HG02885 (cell line): Measurements from ENCODE around the gene CBFB.

Source experiments
- ATAC-seq: cut with Tn5 transposase; IDR thresholded peaks from one replicate; pipeline ENCODE4 v1.9.1; 2021; ENCODE audit warnings: mild to moderate bottlenecking; ENCODE audit not compliant: unreplicated experiment, poor library complexity

Gene CBFB

GRCh38 chr16:67087803-67088202 lies 58.9 kb downstream of the CBFB start:
- ATAC-seq, result no peak

GRCh38 chr16:67088551-67088950 lies 59.6 kb downstream of the CBFB start:
- no peak for ATAC-seq

- no peak for ATAC-seq
These were observed 60.2 kb downstream of the CBFB start for GRCh38 chr16:67089101-67089500.

GRCh38 chr16:67091906-67092566 lies 63.1 kb downstream of the CBFB start:
- no peak for ATAC-seq

DNA sequence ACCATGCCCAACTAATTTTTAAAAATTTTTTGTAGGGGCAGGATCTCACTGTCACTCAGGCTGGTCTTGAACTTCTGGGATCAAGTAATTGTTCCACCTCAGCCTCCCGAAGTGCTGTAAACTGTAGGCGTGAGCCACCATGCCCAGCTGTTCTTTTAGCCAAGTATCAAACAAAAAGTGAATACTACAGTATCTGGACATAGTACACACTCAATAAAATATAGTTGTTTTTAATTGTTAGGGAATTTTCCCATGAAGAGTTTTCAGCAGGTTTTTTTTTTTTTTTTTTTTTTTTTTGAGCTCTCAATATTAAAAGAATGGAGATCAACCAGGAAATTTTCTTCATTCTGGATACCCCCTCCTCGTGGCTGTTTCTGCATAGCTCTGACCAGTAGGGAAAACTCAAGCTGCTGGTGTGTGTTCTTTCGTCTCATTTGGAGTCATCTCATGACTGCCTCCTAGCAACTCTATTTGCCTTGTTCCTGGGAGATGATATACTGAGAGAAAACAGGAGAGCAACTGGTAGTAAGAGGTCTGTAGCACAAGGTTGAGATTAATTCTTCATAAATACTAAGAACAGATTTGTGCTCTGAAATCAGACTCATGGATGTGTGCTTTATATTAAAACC lies 64.3 kb downstream of the CBFB start:
- ATAC-seq, result no peak

- ATAC-seq, result no peak
These were observed 69.7 kb downstream of the CBFB start for GRCh38 chr16:67098599-67098998.

GRCh38 chr16:67100569-67101310 lies 71.8 kb downstream of the CBFB start:
- no peak for ATAC-seq

DNA sequence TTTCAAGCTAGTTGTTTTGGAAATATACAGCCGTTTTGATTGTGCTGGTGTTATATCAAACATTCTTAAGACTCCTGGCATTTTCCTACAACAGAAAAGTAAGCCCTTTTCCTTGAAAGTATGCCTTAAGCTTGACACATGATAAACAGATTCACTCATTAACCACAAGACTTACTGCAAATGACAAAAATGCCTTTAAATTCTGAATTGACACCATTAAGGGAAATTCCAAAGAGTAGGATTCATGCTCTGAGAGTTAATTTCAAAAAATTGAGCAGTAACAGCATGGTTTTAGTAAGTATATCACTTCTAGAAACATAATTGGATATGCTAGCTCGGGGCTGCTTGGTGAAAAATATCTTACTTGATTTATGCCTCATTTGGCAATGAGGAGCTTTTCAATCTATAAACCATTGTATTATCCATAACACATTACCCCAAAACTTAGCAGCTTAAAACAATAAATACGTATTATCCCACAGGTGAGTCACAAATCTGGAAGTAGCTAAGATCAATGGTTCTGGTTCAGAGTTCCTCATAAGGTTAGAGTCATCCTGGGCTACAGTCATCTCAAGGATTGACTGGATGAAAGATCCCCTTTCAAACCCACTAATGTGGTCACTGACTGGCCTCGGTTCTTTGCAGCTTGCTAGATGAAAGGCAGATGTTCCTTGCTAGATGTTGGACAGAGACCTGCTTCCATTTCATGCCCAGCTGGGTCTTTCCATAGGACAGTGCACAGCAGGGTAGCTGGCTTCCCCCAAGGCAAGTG lies 72.5 kb downstream of the CBFB start:
- ATAC-seq, result no peak

GRCh38 chr16:67104061-67104460 lies 75.1 kb downstream of the CBFB start:
- ATAC-seq, result no peak

DNA sequence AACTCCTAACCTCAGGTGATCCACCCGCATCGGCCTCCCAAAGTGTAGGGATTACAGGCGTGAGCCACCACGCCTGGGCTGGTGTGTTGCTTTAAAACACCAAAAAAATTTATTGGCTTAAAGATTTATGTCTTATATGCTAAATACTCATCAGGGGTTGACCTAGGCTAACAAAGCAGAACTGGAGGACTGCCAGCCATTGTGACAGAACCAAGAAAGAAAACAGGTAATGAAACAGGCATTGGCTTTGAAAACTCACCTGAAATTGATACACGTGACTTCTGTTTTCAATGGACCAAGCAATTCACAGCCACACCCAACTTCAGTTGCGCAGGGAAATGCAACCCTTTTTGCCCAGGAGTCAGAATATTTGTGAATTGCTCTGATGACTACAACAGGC lies 75.9 kb downstream of the CBFB start:
- ATAC-seq, result no peak

DNA sequence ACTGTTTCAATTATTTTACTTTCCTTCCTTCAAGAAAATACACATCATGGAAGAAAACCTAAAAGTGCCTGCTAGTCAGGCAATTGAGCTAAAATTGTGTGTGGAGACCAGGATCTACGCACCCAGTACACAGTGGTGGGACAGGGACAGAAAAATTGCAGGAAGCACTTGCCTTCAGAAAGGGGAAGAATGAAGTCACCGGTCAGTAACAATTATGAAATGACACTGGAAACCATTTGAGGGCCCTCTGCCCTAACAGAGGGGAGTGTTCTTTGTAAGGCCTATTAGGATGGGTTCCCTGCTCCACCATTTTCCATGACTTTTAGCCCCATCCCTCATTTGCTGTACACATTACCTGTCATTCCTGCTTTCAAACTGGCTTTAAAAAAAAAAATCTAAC lies 76.3 kb downstream of the CBFB start:
- ATAC-seq, result no peak

GRCh38 chr16:67105881-67106280 lies 76.9 kb downstream of the CBFB start:
- ATAC-seq, result no peak

DNA sequence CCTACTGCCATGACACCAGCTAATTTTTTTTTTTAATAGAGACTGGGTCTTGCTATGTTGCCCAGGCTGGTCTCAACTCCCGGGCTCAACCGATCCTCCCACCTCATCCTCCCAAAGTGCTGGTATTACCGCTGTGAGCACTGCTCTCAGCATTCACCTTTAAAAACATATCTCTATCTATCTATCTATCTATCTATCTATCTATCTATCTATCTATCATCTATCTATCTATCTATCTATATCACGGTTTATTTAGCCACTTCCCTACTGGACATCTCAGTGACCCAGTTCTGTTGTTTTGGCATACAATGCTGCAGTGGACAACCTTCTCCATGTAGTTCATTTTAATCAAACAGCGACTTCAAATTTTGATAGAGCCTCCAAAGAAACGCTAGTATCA lies 79.5 kb downstream of the CBFB start:
- ATAC-seq, result no peak

- ATAC-seq, result no peak
These were observed 80.0 kb downstream of the CBFB start for GRCh38 chr16:67108931-67109406.

DNA sequence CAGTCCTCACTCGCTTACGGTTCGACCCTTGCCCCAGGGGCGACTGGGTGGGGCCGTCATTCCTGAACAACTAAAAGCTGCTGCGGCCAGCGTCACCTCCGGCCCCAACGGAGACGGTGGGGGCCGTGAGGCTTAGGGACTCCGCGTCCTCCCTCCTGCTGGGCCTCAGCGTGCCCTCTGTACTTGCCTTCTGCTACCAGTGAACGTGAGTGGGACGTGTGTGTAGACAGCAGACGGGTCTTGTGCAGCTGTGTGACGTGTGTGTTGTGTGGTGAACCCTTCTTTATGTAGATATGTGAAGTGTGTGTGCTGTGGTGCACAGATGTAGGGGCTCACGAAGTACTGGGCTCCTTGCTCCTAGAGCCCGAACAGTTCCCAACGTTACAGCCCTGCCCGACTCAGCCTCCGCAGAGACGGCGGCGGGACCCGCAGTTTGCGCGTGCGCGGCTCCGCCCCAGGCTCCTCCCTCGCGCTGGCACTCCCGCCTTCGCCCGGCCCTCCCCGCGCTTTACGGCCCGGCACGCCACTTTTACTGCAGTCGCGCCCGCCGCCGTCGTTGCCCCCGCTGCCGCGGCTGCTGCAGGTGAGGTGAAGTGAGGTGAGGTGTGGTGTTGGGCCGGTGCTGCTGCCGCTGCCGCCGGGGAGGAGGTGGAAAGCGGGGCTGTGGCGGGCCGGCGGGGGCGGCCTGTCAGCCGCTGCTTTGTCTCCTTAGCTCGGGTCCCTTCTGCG lies 80.6 kb downstream of the CBFB start, which contains the start of gene PHAF1:
TSS of gene PHAF1 (plus strand) at position 535 of the 729 bp plus-strand sequence. CDS start 235 bp downstream, outside the sequence.
- peak; percentile 90 for ATAC-seq

DNA sequence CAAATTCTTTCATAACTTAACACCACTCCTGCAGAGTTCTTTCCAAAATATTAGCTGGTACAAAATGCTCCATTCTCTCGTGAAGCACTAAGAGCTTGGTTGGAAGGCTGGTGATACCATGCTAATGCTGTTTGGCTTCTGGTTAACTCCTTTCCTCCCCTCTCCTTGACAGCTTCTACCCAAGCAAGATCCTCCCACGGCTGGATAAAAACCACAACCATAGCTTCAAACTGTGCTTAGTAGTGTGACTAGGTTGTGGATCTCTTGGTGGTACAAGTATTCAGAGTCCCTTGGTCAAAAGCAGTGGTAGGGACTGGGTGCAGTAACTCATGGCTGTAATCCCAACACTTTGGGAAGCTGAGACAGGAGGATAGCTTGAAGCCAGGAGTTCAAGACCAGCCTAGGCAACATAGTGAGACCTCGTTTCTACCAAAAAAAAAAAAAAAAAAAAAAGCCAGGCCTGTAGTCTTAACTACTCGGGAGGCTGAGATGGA lies 83.0 kb downstream of the CBFB start:
- ATAC-seq, result no peak

DNA sequence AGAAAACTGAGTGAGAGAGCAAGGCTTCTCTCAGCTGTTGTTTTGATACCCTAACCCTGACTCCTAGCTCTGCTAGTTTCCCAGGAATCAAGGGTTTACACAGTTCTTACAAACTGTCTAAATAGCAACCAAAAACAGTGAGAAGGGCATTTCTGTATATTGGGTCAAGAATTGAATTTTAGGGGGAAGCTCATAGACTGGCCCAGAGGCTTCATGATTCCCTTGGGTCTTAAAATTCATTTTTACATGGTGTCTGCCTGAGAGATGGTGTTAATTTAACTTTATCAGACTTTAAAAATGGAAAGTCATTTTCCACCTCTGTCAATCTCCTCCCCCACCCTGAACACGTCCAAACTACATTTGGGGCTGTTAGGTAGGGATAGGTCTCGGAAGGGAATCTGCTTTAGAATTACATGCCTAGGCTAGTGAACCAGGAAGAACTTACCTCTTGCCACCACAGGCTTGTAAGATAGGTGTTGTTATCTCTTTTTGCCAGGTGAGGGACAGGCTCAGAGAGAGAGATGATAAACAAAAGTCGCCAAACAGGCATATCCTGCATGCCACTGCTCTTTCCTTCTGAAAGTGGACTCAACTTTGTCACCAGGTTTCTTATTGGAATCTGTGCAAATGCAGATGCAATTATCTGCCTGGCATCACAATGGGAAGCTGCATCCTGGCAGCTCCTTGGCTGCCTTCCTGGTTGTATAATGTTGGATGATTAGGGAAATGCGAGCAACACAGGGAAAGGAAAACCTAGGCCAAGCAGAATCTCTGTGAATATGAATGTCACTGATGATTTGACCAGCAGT lies 83.8 kb downstream of the CBFB start:
- no peak for ATAC-seq

DNA sequence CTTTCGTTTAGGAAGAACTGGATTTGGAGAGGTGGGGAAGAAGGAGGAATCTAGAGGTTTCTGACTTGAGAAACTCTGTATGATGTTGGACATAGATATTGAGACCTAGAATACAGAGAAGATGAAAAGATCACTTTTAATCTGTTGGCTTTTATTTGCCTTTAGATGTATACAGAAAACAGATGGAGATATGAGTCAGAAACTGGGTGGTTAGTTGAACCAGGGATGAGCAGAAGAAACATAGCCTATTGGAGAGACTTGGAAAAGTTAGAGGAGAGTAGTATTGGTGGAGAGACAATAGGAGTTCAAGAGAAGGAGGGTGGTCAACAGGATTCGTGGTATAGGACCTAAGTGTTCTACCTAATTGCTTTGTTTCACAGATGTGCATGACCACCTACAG lies 85.8 kb downstream of the CBFB start:
- ATAC-seq, result no peak

DNA sequence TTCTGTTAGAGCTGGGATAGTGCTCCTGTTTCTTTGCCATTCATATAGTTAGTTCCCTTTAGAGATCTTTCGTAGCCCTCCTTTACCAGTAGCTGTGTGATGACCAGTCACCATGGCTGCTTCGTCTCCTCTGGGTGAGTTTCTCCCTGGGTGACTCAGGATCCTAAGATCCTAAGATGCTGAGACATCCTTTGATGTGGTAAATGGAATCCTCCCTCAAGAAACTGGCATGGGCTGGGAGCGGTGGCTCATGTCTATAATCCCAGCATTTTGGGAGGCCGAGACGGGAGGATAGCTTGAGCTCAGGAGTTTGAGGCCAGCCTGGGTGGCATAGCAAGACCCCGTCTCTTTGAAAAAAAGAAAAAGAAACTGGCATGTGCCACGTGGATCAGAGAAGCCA lies 86.7 kb downstream of the CBFB start:
- no peak for ATAC-seq
